K562 (cell line): Measurements from ENCODE around the gene HYOU1. TPM values are rescaled to one million over a fixed set of nuclear protein-coding genes. Genes with fewer than 3 reads are reported as not detected.

ENCODE experiments used
- ATF2 ChIP-seq: sonication (generic); formaldehyde crosslinking; IDR thresholded peaks from 2 replicates; pipeline ENCODE4 v1.8.1; 2022; ENCODE audit warnings: missing genetic modification reagents
- BRF1 ChIP-seq: IDR thresholded peaks from 3 replicates; pipeline ENCODE4 v1.6.1; 2011; ENCODE audit warnings: borderline replicate concordance, mild to moderate bottlenecking; ENCODE audit not compliant: insufficient read length; ENCODE audit errors: extremely low read depth
- CHCHD3 ChIP-seq: fragments of 250-450 bp; sonication (Bioruptor Pico); IDR thresholded peaks from 2 replicates; pipeline ENCODE4 v2.1.2; 2022; ENCODE audit warnings: mild to moderate bottlenecking
- COPS2 ChIP-seq: fragments of 450-650 bp; conservative IDR thresholded peaks from 2 replicates; pipeline ENCODE4 v1.6.1; 2016; ENCODE audit warnings: mild to moderate bottlenecking, moderate library complexity
- FOXA1 ChIP-seq: fragments of 450-650 bp; IDR thresholded peaks from 2 replicates; pipeline ENCODE4 v1.6.1; 2016; ENCODE audit warnings: mild to moderate bottlenecking, borderline replicate concordance
- FOXK1 ChIP-seq: sonication (generic); formaldehyde crosslinking; IDR thresholded peaks from 2 replicates; pipeline ENCODE4 v1.8.0; 2022; ENCODE audit warnings: missing genetic modification reagents, mild to moderate bottlenecking, borderline replicate concordance
- FOXP1 ChIP-seq: sonication (generic); formaldehyde crosslinking; IDR thresholded peaks from 2 replicates; pipeline ENCODE4 v1.8.0; 2022; ENCODE audit warnings: mild to moderate bottlenecking, missing genetic modification reagents
- HNRNPUL1 ChIP-seq: fragments of 200-400 bp; formaldehyde crosslinking; IDR thresholded peaks from 2 replicates; pipeline ENCODE4 v1.6.1; 2017; ENCODE audit warnings: low read length
- NR2C2 ChIP-seq, 2 experiments: fragments of 200-800 bp in 1 of 2; sonication (Bioruptor generic) in 1 of 2; sonication (generic) in 1 of 2; formaldehyde crosslinking in 1 of 2; IDR thresholded peaks; 2 replicates each; pipeline versions ENCODE4 v1.6.1 to v1.8.0; 2016 to 2022; ENCODE audit warnings: mild to moderate bottlenecking in 1 of 2, missing compliant biosample characterization in 1 of 2, missing genetic modification characterization in 1 of 2, missing genetic modification reagents in 1 of 2
- PKNOX1 ChIP-seq: fragments of 450-650 bp; IDR thresholded peaks from 2 replicates; pipeline ENCODE4 v1.6.1; 2016
- RBM25 ChIP-seq: fragments of 200-400 bp; formaldehyde crosslinking; IDR thresholded peaks from 2 replicates; pipeline ENCODE4 v1.6.1; 2018; ENCODE audit warnings: low read length, low read depth, moderate library complexity; ENCODE audit not compliant: severe bottlenecking
- SMAD4 ChIP-seq: fragments of 250-450 bp; sonication (Bioruptor Pico); conservative IDR thresholded peaks from 2 replicates; pipeline ENCODE4 v1.8.0; 2021; ENCODE audit warnings: inconsistent platforms, mild to moderate bottlenecking, moderate library complexity
- SNIP1 ChIP-seq: fragments of 450-650 bp; IDR thresholded peaks from 2 replicates; pipeline ENCODE4 v1.7.1; 2017; ENCODE audit warnings: low read depth, mild to moderate bottlenecking
- STAT6 ChIP-seq: sonication (generic); formaldehyde crosslinking; IDR thresholded peaks from 2 replicates; pipeline ENCODE4 v1.8.1; 2023; ENCODE audit warnings: mild to moderate bottlenecking, missing genetic modification reagents
- TFE3 ChIP-seq: fragments of 450-650 bp; formaldehyde crosslinking; IDR thresholded peaks from 2 replicates; pipeline ENCODE4 v1.4.0; 2020; ENCODE audit warnings: mild to moderate bottlenecking, mixed read lengths
- ZNF41 ChIP-seq: fragments of 250-450 bp; sonication (Bioruptor Pico); conservative IDR thresholded peaks from 2 replicates; pipeline ENCODE4 v1.4.0; 2020; ENCODE audit warnings: mild to moderate bottlenecking
- ZNF644 ChIP-seq: fragments of 200-800 bp; sonication (Bioruptor generic); IDR thresholded peaks from 2 replicates; pipeline ENCODE4 v1.6.1; 2016; ENCODE audit warnings: low read depth, missing genetic modification characterization, missing compliant biosample characterization
- ZNF655 ChIP-seq: fragments of 250-450 bp; sonication (Bioruptor Pico); IDR thresholded peaks from 2 replicates; pipeline ENCODE4 v1.5.0; 2021
- ZNF766 ChIP-seq: fragments of 200-800 bp; sonication (Bioruptor generic); conservative IDR thresholded peaks from 2 replicates; pipeline ENCODE4 v1.6.1; 2016; ENCODE audit warnings: missing genetic modification characterization, missing compliant biosample characterization
- ZSCAN32 ChIP-seq: fragments of 450-650 bp; formaldehyde crosslinking; IDR thresholded peaks from 2 replicates; pipeline ENCODE4 v1.4.0; 2020; ENCODE audit warnings: mild to moderate bottlenecking, moderate library complexity
- polyA plus RNA-seq, 8 experiments: library from polyadenylated mRNA; depleted of rRNA in 4 of 8; stranded (reverse) in 5 of 8; unstranded in 3 of 8; fragments of >200 nt; fragmentation: Nextera tagmentation in 2 of 8; fragmentation: Illumina TruSeq in 1 of 8; extraction: Ambion mirVana in 2 of 8; extraction: Trizol in 1 of 8; gene quantifications; 2 replicates each; pipeline versions ENCODE4 v1.2.1 to v1.2.3, GENCODE V29; 2011 to 2014; ENCODE audit warnings: inconsistent platforms in 1 of 8, missing spikeins in 1 of 8
- total RNA-seq, 7 experiments: library from RNA; depleted of rRNA in 6 of 7; stranded (reverse); fragments of >200 nt in 6 of 7; fragmentation: Illumina TruSeq in 2 of 7; extraction: Trizol in 2 of 7; gene quantifications; 2 replicates each; pipeline versions ENCODE4 v1.2.1 to v1.2.3, GENCODE V29; 2011 to 2021; ENCODE audit warnings: low replicate concordance in 1 of 7

HYOU1 gene
- total and polyA plus RNA-seq, 9 of the 15 experiments (the other 6 are each of a cell fraction or from before 2014, with no cell fraction given) = 19.5 to 197 (median 128) TPM

GRCh38 chr11:119101759-119102423, 44.9 kb upstream of the HYOU1 start, which contains the start of gene DPAGT1 (continued):
- TF ChIP-seq CHCHD3 (CRISPR knock-in tag) (no peak), FOXP1 (no peak), SNIP1 (no peak), ZSCAN32 (CRISPR knock-in tag) (no peak), ZNF766 (CRISPR knock-in tag) (peak; percentile 74), NR2C2 (CRISPR knock-in tag; IDR thresholded peaks at IDR 0.05) (no peak), NR2C2 (tag; IDR thresholded peaks at IDR 0.05) (peak; percentile 97), FOXK1 (CRISPR knock-in tag) (no peak), BRF1 (no peak), PKNOX1 (peak; percentile 72), HNRNPUL1 (no peak), ZNF644 (peak; percentile 91), ZNF655 (CRISPR knock-in tag) (no peak), RBM25 (no peak), STAT6 (CRISPR knock-in tag) (no peak), ATF2 (CRISPR knock-in tag) (no peak), COPS2 (no peak), FOXA1 (no peak), ZNF41 (CRISPR knock-in tag) (0 out of 2 replicates have a peak, but pooled peaks have one; percentile 40), SMAD4 (CRISPR knock-in tag) (peak; percentile 72), TFE3 (CRISPR knock-in tag) (peak; percentile 23; the same call in 1 of the 2 replicates)
